K562 treated with DMSO at 1 percent for 12 hours (cell line): ENCODE data around the gene INPP4B. TPM values are rescaled to one million over a fixed set of nuclear protein-coding genes. Genes with fewer than 3 reads are reported as not detected.

ENCODE experiments used
- total RNA-seq: library from RNA; unstranded; fragments of 300-600 nt; gene quantifications from 2 replicates; pipeline ENCODE4 v1.2.3, GENCODE V29; 2022; ENCODE audit not compliant: insufficient read depth

INPP4B gene
- total RNA-seq, result not detected in 2 replicates

DNA sequence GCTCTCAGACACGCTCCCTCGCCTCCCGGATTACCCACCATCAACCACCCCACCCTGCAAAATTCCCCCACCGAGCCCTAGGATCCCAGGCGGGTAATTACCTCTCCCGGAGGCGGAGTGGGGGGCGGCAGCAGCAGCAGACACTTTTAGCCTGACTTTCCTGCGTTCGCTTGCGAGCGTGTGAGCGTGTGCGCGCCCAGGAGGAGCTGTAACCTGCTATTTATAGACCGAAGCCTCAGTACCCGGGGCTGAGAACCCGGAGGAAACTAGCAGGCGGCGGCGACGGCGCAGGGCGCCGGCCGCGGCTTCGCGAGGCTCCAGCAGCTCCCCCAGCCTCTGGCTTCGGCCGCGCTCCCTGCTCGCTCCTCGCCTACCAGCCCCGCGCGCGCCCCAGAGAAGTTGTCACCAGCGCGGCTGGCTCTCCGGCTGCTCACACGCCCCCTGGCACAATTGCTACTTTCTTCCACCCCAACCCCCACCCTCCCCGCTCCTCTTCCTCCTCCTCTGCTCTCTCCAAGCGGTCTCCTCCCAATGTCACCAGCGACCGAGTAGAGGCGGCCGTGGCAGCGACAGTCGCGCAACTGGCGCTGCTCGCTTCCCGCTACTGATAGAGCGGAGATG, at the start of gene INPP4B:
TSS of gene INPP4B (minus strand) at position 194 of the 621 bp plus-strand sequence.

